Dendritic cell treated with granulocyte-macrophage colony-stimulating factor and Interleukin-4, amounts not matched to agents 40 ng/mL and 50 ng/mL, for 4 days (primary cell): ENCODE measurements around the gene KCNG2.
A peak's percentile ranks its signal among the peaks of the same experiment; 100 is the strongest.

ENCODE experiments used
- H3K27ac Mint-ChIP-seq: one replicate; pipeline ENCODE4 v1.8.0; 2022; ENCODE audit warnings: mild to moderate bottlenecking, mixed read lengths
- H3K27me3 Mint-ChIP-seq: one replicate; pipeline ENCODE4 v1.8.0; 2022; ENCODE audit warnings: mild to moderate bottlenecking, mixed read lengths
- H3K36me3 Mint-ChIP-seq: one replicate; pipeline ENCODE4 v1.8.0; 2022; ENCODE audit warnings: low read depth, mixed read lengths
- H3K4me1 Mint-ChIP-seq: one replicate; pipeline ENCODE4 v1.8.0; 2022; ENCODE audit warnings: low read depth, mixed read lengths
- H3K4me3 Mint-ChIP-seq: one replicate; pipeline ENCODE4 v1.8.0; 2022; ENCODE audit warnings: mild to moderate bottlenecking, moderate library complexity, mixed read lengths
- H3K9me3 Mint-ChIP-seq: one replicate; pipeline ENCODE4 v1.8.0; 2022; ENCODE audit warnings: mixed read lengths
- intact Hi-C: fragments of 100-400 bp; cut with micrococcal nuclease; formaldehyde crosslinking; loops from one replicate; pipeline ENCODE4 v1.15.0; 2022

KCNG2 gene

GRCh38 chr18:79785831-79786230, 11.9 kb upstream of the KCNG2 start:
- Mint-ChIP-seq H3K27me3 (peaks cover 70% of the 10 kb centered on the region), H3K36me3 (no peaks in the 10 kb centered on the region), H3K4me3 (no peak overlapping the region), H3K27ac (no peak overlapping the region), H3K4me1 (peaks cover 20% of the 10 kb centered on the region), H3K9me3 (no peaks in the 10 kb centered on the region)
- intact Hi-C loops: no loop called here

GRCh38 chr18:79786304-79786703, 11.4 kb upstream of the KCNG2 start:
- Mint-ChIP-seq H3K27me3 (peaks cover 74% of the 10 kb centered on the region), H3K36me3 (no peaks in the 10 kb centered on the region), H3K4me1 (peaks cover 25% of the 10 kb centered on the region), H3K4me3 (no peak overlapping the region), H3K27ac (no peak overlapping the region), H3K9me3 (no peaks in the 10 kb centered on the region)
- intact Hi-C loops: no loop called here

- Mint-ChIP-seq H3K27ac (no peak overlapping the region), H3K4me3 (no peak overlapping the region), H3K9me3 (no peaks in the 10 kb centered on the region), H3K4me1 (peaks cover 31% of the 10 kb centered on the region), H3K27me3 (peaks cover 80% of the 10 kb centered on the region), H3K36me3 (no peaks in the 10 kb centered on the region)
- intact Hi-C loops: no loop called here
Measured at GRCh38 chr18:79786786-79787526, 10.8 kb upstream of the KCNG2 start.

- intact Hi-C loops: no loop called here
- no peak overlapping the region for H3K27ac Mint-ChIP-seq
- peaks cover 82% of the 10 kb centered on the region for H3K27me3 Mint-ChIP-seq
- no peaks in the 10 kb centered on the region for H3K9me3 Mint-ChIP-seq
- H3K4me3 Mint-ChIP-seq: no peak overlapping the region
- H3K4me1 Mint-ChIP-seq: peaks cover 37% of the 10 kb centered on the region
- H3K36me3 Mint-ChIP-seq: no peaks in the 10 kb centered on the region
Measured at GRCh38 chr18:79787527-79787864, 10.2 kb upstream of the KCNG2 start.

- H3K4me3 Mint-ChIP-seq: peak overlapping the region; percentile 67
- no peak overlapping the region for H3K27ac Mint-ChIP-seq
- H3K4me1 Mint-ChIP-seq: peaks cover 41% of the 10 kb centered on the region
- H3K36me3 Mint-ChIP-seq: no peaks in the 10 kb centered on the region
- H3K27me3 Mint-ChIP-seq: peaks cover 79% of the 10 kb centered on the region
- intact Hi-C loops: no loop called here
- H3K9me3 Mint-ChIP-seq: no peaks in the 10 kb centered on the region
Measured at GRCh38 chr18:79787865-79788733, 9.6 kb upstream of the KCNG2 start.

- peaks cover 76% of the 10 kb centered on the region for H3K27me3 Mint-ChIP-seq
- no peaks in the 10 kb centered on the region for H3K36me3 Mint-ChIP-seq
- no peaks in the 10 kb centered on the region for H3K9me3 Mint-ChIP-seq
- no peak overlapping the region for H3K4me3 Mint-ChIP-seq
- peaks cover 41% of the 10 kb centered on the region for H3K4me1 Mint-ChIP-seq
- no peak overlapping the region for H3K27ac Mint-ChIP-seq
- intact Hi-C loops: no loop called here
Measured at GRCh38 chr18:79788734-79789085, 9.0 kb upstream of the KCNG2 start.

DNA sequence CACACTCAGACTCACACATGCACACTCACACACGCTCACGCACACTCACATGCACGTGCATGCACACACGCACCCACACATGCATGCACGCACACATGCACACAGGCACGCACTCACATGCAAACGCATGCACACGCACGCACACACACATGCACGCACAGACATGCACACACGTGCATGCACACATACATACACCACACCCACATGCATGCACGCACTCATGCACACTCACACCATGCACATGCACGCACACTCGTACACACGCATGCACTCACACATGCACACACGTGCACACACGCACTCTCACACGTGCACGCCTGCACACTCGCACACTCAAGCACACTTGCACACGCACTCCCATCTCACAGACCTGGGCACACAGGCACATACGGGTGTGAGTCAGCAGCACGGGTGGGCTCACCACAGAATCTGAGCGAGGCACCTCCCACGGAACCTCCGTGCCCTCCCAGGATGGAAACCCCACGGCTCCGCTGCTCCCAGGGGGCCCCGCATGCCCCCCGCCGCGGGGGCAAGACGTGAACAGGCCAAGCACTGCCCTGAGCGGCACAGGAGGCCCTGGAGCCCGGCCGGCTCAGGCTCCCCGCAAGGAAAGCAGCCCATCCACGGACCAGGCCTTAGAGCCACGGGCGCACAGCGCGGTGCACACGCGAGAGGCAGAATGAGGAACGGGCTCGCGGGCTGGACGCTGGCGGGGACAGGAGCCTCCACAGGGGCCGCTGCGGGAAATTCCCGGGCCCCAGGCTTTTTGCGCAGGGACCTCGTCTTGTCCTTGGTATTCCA, 8.4 kb upstream of the KCNG2 start:
- H3K4me3 Mint-ChIP-seq: no peak overlapping the region
- H3K27me3 Mint-ChIP-seq: peaks cover 73% of the 10 kb centered on the region
- peaks cover 45% of the 10 kb centered on the region for H3K4me1 Mint-ChIP-seq
- intact Hi-C loops: no loop called here
- H3K9me3 Mint-ChIP-seq: no peaks in the 10 kb centered on the region
- H3K27ac Mint-ChIP-seq: no peak overlapping the region
- no peaks in the 10 kb centered on the region for H3K36me3 Mint-ChIP-seq

- peaks cover 54% of the 10 kb centered on the region for H3K4me1 Mint-ChIP-seq
- H3K27ac Mint-ChIP-seq: no peak overlapping the region
- no peaks in the 10 kb centered on the region for H3K9me3 Mint-ChIP-seq
- H3K36me3 Mint-ChIP-seq: no peaks in the 10 kb centered on the region
- intact Hi-C loops: loop anchor here (10.0 kb wide), 2 partner anchors 165 to 195 kb away; partner anchors contain the start of genes SLC66A2 and TXNL4A
- H3K27me3 Mint-ChIP-seq: peaks cover 73% of the 10 kb centered on the region
- H3K4me3 Mint-ChIP-seq: no peak overlapping the region
Measured at GRCh38 chr18:79789901-79790890, 7.5 kb upstream of the KCNG2 start.

- H3K27me3 Mint-ChIP-seq: peaks cover 76% of the 10 kb centered on the region
- intact Hi-C loops: loop anchor here (10.0 kb wide), 2 partner anchors 164 to 194 kb away; partner anchors contain the start of genes SLC66A2 and TXNL4A
- no peaks in the 10 kb centered on the region for H3K36me3 Mint-ChIP-seq
- no peaks in the 10 kb centered on the region for H3K9me3 Mint-ChIP-seq
- H3K27ac Mint-ChIP-seq: peak overlapping the region; percentile 70
- peaks cover 65% of the 10 kb centered on the region for H3K4me1 Mint-ChIP-seq
- peak overlapping the region; percentile 21 for H3K4me3 Mint-ChIP-seq
Measured at GRCh38 chr18:79790996-79791972, 6.5 kb upstream of the KCNG2 start.

DNA sequence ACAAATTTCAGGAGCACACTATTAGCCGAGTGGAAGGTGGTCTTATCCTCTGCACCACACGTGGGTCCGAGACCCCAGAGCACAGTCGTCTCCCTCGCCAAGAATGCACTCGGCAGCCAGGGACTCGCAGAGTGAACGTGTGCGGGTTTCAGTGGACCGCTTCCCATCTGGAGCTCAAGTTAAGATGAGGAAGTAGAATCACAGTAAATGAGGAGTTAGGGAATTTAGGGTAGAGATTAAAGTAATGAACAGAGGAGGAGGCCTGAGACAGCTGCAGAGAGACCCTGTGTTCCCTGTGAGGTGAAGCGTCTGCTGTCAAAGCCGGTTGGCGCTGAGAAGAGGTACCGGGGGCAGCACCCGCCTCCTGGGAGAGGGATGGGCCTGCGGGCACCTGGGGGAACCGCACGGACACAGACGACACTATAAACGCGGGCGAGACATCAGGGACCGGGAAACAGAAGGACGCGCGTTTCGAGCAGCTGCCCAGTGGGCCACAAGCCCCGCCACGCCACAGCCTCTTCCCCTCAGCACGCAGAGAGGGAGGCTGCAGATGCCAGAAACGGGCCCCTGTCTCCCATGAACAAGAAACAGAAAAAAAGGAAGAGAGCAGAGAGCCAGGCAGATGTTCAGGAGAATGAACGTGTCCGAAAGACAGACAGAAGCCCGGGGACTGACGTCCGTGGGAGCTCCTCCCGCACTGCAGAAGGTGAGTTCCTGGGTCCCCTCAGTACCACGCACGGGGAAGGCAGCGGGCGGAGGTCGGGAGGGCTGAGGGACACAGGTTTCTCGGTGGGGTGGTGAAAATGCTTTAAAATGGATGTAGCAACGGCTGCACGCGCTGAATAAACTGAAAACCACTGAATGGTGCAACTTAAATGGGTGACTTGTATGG, 5.4 kb upstream of the KCNG2 start:
- Mint-ChIP-seq H3K36me3 (no peaks in the 10 kb centered on the region), H3K4me3 (peak overlapping the region; percentile 66), H3K9me3 (no peaks in the 10 kb centered on the region), H3K4me1 (peaks cover 66% of the 10 kb centered on the region), H3K27ac (peak overlapping the region; percentile 70), H3K27me3 (peaks cover 76% of the 10 kb centered on the region)
- intact Hi-C loops: loop anchor here (10.0 kb wide), 2 partner anchors 162 to 192 kb away; partner anchors contain the start of genes SLC66A2 and TXNL4A

GRCh38 chr18:79792988-79793355, 4.8 kb upstream of the KCNG2 start:
- intact Hi-C loops: loop anchor here (10.0 kb wide), 2 partner anchors 162 to 192 kb away; partner anchors contain the start of genes SLC66A2 and TXNL4A
- peaks cover 68% of the 10 kb centered on the region for H3K4me1 Mint-ChIP-seq
- H3K36me3 Mint-ChIP-seq: no peaks in the 10 kb centered on the region
- peak overlapping the region; percentile 70 for H3K27ac Mint-ChIP-seq
- H3K27me3 Mint-ChIP-seq: peaks cover 78% of the 10 kb centered on the region
- no peaks in the 10 kb centered on the region for H3K9me3 Mint-ChIP-seq
- no peak overlapping the region for H3K4me3 Mint-ChIP-seq
